ENCODE measurements around the gene NTPCR. TPM values are rescaled to one million over a fixed set of nuclear protein-coding genes. Genes with fewer than 3 reads are reported as not detected.

The NTPCR gene
- total and polyA plus RNA-seq, 8 donors = 35.1 to 68.3 (median 56.8) TPM

- H3K27ac ChIP-seq = no peak overlapping the region
- no peak overlapping the region for H3K4me3 ChIP-seq
- ATAC-seq (no peak), DNase-seq (no peak)
- no peak for TF ChIP-seq CTCF (IDR thresholded peaks at IDR 0.05)
- intact Hi-C loops (cut with DNase I) = no loop called here
- no peaks in the 10 kb centered on the region for H3K4me1 ChIP-seq
- no peaks in the 10 kb centered on the region for H3K27me3 ChIP-seq
- H3K36me3 ChIP-seq = no peaks in the 10 kb centered on the region
- no peaks in the 10 kb centered on the region for H3K9me3 ChIP-seq
These were observed 35.2 kb upstream of the NTPCR start for GRCh38 chr1:232915212-232915611.

GRCh38 chr1:232917053-232917452, 33.4 kb upstream of the NTPCR start:
- ATAC-seq = no peak
- Histone ChIP-seq H3K4me3 (no peak overlapping the region), H3K36me3 (no peaks in the 10 kb centered on the region), H3K9me3 (no peaks in the 10 kb centered on the region), H3K4me1 (no peaks in the 10 kb centered on the region), H3K27me3 (no peaks in the 10 kb centered on the region), H3K27ac (no peak overlapping the region)
- no peak for DNase-seq
- intact Hi-C loops (cut with DNase I) = no loop called here
- no peak for TF ChIP-seq CTCF (IDR thresholded peaks at IDR 0.05)

GRCh38 chr1:232921381-232921780, 29.0 kb upstream of the NTPCR start:
- Histone ChIP-seq H3K4me1 (no peaks in the 10 kb centered on the region), H3K27ac (no peak overlapping the region), H3K27me3 (no peaks in the 10 kb centered on the region), H3K4me3 (no peak overlapping the region), H3K36me3 (no peaks in the 10 kb centered on the region), H3K9me3 (no peaks in the 10 kb centered on the region)
- DNase-seq (peak in 1 of 4 donors; percentile 17), ATAC-seq (no peak)
- intact Hi-C loops (cut with DNase I) = no loop called here
- TF ChIP-seq CTCF (IDR thresholded peaks at IDR 0.05) = no peak

- intact Hi-C loops (cut with DNase I) = no loop called here
- Histone ChIP-seq H3K4me3 (no peak overlapping the region), H3K36me3 (no peaks in the 10 kb centered on the region), H3K27me3 (no peaks in the 10 kb centered on the region), H3K27ac (peak overlapping the region in 1 of 2 donors; percentile 27), H3K4me1 (no peaks in the 10 kb centered on the region), H3K9me3 (no peaks in the 10 kb centered on the region)
- peak; percentile 35 for ATAC-seq
- no peak for TF ChIP-seq CTCF (IDR thresholded peaks at IDR 0.05)
- no peak for DNase-seq
These were observed 27.9 kb upstream of the NTPCR start for GRCh38 chr1:232922485-232922884.

GRCh38 chr1:232923739-232924386, 26.5 kb upstream of the NTPCR start:
- Histone ChIP-seq H3K36me3 (no peaks in the 10 kb centered on the region), H3K4me1 (no peaks in the 10 kb centered on the region), H3K4me3 (no peak overlapping the region), H3K27me3 (no peaks in the 10 kb centered on the region), H3K27ac (no peak overlapping the region), H3K9me3 (no peaks in the 10 kb centered on the region)
- TF ChIP-seq CTCF (IDR thresholded peaks at IDR 0.05) = no peak
- DNase-seq (no peak), ATAC-seq (peak; percentile 25)
- intact Hi-C loops (cut with DNase I) = no loop called here

All from left lung (tissue), 10 donors.